Peyer's patch (tissue), 4 donors: ENCODE results near the gene MUC5AC. TPM values are rescaled to one million over a fixed set of nuclear protein-coding genes. Genes with fewer than 3 reads are reported as not detected.

Source experiments
- DNase-seq, 3 donors: peaks; one replicate each; pipeline ENCODE4 v3.0.0-alpha.2; 2017 to 2019
- H3K27ac ChIP-seq, 4 donors: fragments of 200-600 bp; sonication (generic); one replicate each; pipeline ENCODE4 v1.5.1; 2016 to 2019
- H3K27me3 ChIP-seq, 2 donors: fragments of 200-600 bp; sonication (generic); one replicate each; pipeline ENCODE4 v1.5.1; 2019
- H3K36me3 ChIP-seq, 3 donors: fragments of 200-600 bp; sonication (generic); one replicate each; pipeline ENCODE4 v1.5.1; 2016 to 2019
- H3K4me1 ChIP-seq, 4 donors: fragments of 200-600 bp; sonication (generic); one replicate each; pipeline ENCODE4 v1.5.1; 2016 to 2019
- H3K4me3 ChIP-seq, 4 donors: fragments of 200-600 bp; sonication (generic); 1 replicate in 3 of 4; 2 replicates in 1 of 4; pipeline ENCODE4 v1.5.1; 2016 to 2019; ENCODE audit warnings: mild to moderate bottlenecking in 1 of 4
- H3K9me3 ChIP-seq, 4 donors: fragments of 200-600 bp; sonication (generic); one replicate each; pipeline ENCODE4 v1.5.1; 2016 to 2019; ENCODE audit warnings: mild to moderate bottlenecking in 1 of 4
- POLR2A ChIP-seq, 2 donors: fragments of 450-650 bp; IDR thresholded peaks; one replicate each; pipeline ENCODE4 v1.5.1; 2017; ENCODE audit warnings: antibody characterized with exemption in 2 of 2, mild to moderate bottlenecking in 2 of 2, moderate library complexity in 2 of 2
- total RNA-seq, 4 donors: library from RNA; depleted of rRNA; stranded (reverse); fragments of >200 nt; gene quantifications; one replicate each; pipeline ENCODE4 v1.1.0, GENCODE V29; 2016
- TF ChIP-seq, protein P1 (sequence below), 6 experiments: fragments of 450-650 bp in 4 of 6; fragments of 200-600 bp in 2 of 6; sonication (generic) in 1 of 6; IDR thresholded peaks; one replicate each; pipeline ENCODE4 v1.5.1; 2017 to 2019; ENCODE audit warnings: antibody characterized with exemption in 6 of 6, mild to moderate bottlenecking in 3 of 6, moderate library complexity in 1 of 6

The MUC5AC gene
- total RNA-seq, 4 donors from 2014 or later: not detected

DNA sequence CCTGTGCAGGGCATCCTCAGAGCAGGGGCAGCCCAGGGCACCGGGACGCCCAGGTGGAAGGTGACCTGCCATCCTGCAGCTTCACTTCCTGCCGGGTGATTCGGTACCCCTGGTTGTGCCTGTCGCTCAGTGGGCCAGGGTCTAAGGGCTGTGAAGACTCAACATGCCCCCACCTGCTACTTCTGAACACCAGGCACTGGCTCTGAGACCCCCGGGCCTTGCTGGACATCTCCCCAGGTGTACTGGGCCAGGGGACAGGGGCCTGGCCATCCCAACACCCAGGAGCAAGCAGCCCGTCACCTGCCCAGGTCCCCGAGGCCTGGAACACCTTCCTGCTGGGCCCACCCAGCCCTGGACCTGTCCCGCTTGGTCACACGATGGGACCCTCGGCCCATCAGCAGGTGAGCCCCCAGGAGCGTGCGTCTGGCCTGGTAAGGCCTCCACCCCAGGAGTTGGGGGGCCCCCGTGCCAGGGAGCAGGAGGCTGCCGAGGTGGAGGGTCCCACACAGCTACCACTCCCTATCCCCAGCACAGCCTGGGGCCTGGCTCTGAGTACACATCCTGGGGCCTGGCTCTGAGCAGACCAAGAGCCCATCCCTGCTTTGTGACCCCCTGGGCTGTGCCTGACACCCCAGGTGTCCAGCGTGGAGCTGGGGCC lies 61.2 kb downstream of the MUC5AC start:
- DNase-seq: peak in 1 of 3 donors; percentile 42
- TF ChIP-seq, protein P1, sequence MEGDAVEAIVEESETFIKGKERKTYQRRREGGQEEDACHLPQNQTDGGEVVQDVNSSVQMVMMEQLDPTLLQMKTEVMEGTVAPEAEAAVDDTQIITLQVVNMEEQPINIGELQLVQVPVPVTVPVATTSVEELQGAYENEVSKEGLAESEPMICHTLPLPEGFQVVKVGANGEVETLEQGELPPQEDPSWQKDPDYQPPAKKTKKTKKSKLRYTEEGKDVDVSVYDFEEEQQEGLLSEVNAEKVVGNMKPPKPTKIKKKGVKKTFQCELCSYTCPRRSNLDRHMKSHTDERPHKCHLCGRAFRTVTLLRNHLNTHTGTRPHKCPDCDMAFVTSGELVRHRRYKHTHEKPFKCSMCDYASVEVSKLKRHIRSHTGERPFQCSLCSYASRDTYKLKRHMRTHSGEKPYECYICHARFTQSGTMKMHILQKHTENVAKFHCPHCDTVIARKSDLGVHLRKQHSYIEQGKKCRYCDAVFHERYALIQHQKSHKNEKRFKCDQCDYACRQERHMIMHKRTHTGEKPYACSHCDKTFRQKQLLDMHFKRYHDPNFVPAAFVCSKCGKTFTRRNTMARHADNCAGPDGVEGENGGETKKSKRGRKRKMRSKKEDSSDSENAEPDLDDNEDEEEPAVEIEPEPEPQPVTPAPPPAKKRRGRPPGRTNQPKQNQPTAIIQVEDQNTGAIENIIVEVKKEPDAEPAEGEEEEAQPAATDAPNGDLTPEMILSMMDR (IDR thresholded peaks at IDR 0.05): no peak
- TF ChIP-seq POLR2A (IDR thresholded peaks at IDR 0.05): no peak
- Histone ChIP-seq H3K4me3 (no peak overlapping the region), H3K27me3 (no peaks in the 10 kb centered on the region), H3K4me1 (peaks cover 0 to 9% (median 0%) of the 10 kb centered on the region in 4 donors), H3K27ac (no peak overlapping the region), H3K9me3 (no peaks in the 10 kb centered on the region), H3K36me3 (no peaks in the 10 kb centered on the region)

DNA sequence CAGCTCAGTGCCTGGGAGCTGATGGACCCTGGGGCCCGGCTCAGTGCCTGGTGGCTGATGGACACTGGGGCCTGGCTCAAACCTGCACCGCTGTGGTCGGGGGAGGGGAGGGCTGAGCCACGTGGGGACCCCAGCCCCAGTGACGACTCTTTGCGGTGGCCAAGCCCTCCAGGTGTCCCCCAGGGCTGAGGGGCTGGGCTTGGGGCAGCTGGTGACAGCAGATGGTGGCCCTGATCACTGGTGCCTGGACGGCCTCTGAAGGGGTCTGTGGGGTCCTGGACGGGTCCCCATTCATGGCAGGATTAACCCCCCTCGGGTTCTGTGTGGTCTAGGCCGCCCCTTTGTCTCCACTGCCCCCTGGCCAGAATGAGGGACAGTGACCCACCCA lies 61.7 kb downstream of the MUC5AC start:
- Histone ChIP-seq H3K27ac (no peak overlapping the region), H3K4me3 (no peak overlapping the region), H3K9me3 (no peaks in the 10 kb centered on the region), H3K4me1 (peaks cover 0 to 9% (median 0%) of the 10 kb centered on the region in 4 donors), H3K27me3 (no peaks in the 10 kb centered on the region), H3K36me3 (no peaks in the 10 kb centered on the region)
- DNase-seq: peak in 1 of 3 donors; percentile 38
- no peak for TF ChIP-seq POLR2A (IDR thresholded peaks at IDR 0.05)
- TF ChIP-seq, protein P1 (IDR thresholded peaks at IDR 0.05): no peak

DNA sequence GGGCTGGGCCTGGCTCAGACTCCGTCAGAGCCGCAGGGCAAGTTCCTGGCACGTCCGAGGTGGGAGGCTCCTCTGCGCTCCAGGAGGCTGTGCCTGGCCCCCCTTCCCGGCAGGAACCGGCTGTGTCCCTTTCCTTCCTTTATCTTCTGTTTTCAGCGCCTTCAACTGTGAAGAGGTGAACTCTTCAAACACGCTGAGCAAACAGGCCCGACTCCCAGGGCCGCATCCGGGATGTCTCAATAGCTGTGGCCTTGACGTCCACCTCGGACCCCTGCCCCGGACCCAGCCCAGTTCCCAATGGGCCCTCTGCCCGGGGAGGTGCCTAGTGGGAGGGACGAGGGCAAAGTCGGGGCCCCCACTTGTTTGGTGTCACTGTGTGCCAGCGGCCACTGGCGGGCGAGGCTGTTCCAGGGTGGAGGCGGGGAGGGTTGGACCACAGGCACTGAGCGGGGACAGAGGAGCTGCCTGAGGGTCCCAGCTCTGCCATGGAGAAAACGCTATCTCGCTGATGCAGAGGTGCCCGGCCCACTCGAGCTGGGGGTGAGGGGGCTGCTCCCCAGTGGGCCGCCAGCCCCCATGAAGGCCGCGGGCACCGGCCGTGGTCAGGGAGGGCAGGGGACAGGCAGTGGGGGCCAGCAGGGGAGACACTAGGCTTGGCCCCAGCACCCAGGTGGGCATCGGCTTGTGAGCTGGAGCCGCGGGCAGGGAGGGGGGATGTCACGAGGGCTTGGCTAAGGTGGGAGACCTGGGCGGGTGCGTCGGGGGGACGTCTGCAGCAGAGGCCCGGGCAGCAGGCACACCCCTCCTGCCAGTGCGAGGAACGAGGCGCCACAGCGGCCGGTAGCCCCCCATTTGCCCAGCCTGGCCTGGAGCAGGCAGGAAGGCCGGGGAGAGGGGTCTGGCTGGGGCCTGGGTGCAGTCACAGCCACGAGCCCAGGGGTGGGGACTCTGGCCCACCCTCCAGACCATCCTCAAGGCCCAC lies 62.4 kb downstream of the MUC5AC start:
- Histone ChIP-seq H3K4me1 (peaks cover 0 to 9% (median 0%) of the 10 kb centered on the region in 4 donors), H3K4me3 (no peak overlapping the region), H3K27ac (peak overlapping the region in 1 of 4 donors; percentile 35), H3K27me3 (no peaks in the 10 kb centered on the region), H3K36me3 (no peaks in the 10 kb centered on the region), H3K9me3 (no peaks in the 10 kb centered on the region)
- no peak for TF ChIP-seq POLR2A (IDR thresholded peaks at IDR 0.05)
- TF ChIP-seq, protein P1 (IDR thresholded peaks at IDR 0.05): no peak
- DNase-seq: peak in 2 of 3 donors; percentile 55 to 56

DNA sequence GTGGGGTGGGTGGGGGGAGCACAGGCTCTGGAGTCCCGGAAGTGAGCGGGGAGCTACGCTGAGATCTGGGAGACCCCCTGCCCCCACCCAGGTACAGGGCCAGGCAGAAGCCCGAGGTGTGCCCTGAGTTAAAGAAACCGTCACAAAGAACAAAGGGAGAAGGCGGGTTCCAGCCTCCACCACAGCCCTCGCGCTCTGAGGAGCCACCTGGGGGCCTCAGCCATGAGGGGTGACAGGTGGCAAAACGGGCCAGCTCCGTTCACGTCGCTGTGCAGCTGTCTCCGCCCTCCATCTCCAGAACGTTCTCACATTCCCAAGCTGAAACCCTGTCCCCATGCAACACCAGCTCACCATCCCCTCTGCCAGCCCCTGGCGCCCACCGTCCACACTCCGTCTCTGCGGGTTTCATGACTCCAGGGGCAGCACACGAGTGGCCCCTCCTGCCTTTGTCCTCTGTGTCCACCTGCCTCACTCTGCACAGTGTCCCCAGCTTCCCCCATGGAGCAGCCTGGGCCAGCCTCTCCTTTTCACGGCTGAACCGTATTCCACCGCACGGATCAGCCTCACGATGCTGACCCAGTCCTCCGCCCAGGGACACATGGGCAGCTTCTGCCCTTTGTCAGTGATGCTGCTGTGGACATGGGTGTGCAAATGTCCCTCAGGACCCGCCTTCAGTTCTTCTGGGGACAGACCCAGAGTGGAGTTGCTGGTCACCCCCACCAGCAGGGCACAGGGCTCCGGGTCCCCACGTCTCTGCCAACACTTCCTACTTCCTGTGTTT lies 63.4 kb downstream of the MUC5AC start:
- peak in 1 of 3 donors; percentile 39 for DNase-seq
- no peak for TF ChIP-seq POLR2A (IDR thresholded peaks at IDR 0.05)
- TF ChIP-seq, protein P1 (IDR thresholded peaks at IDR 0.05): no peak

DNA sequence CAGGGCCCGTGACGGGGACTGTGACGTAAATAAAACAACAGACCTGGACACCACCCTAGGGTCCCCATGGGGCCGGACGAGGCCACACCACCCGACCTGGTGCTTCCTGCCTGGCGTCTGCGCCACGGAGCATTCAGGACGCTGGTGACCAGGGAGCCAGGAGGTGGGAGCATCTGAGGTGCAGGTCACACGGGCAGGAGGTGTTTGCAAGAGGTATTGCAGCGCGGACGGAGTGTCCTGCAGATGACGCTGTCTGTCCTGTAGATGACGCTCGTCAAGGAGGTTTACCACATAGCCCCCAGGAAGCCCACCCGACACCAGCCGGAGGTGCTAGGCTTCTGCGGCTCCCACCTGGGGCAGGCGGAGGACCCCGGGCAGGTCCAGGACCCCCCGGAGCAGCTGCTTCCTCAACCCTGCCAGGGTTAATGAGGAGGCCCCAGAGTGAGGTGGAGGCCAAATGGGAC lies 64.1 kb downstream of the MUC5AC start:
- Histone ChIP-seq H3K27me3 (no peaks in the 10 kb centered on the region), H3K9me3 (no peaks in the 10 kb centered on the region), H3K4me1 (peaks cover 0 to 9% (median 0%) of the 10 kb centered on the region in 4 donors), H3K36me3 (no peaks in the 10 kb centered on the region), H3K4me3 (no peak overlapping the region), H3K27ac (no peak overlapping the region)
- TF ChIP-seq, protein P1 (IDR thresholded peaks at IDR 0.05): no peak
- no peak for TF ChIP-seq POLR2A (IDR thresholded peaks at IDR 0.05)
- DNase-seq: peak in 1 of 3 donors; percentile 44

More for the DNA sequence above, 63.4 kb downstream of the MUC5AC start:
- Histone ChIP-seq H3K4me3 (no peak overlapping the region), H3K9me3 (no peaks in the 10 kb centered on the region), H3K27ac (no peak overlapping the region), H3K4me1 (peaks cover 0 to 9% (median 0%) of the 10 kb centered on the region in 4 donors), H3K27me3 (no peaks in the 10 kb centered on the region), H3K36me3 (no peaks in the 10 kb centered on the region)
